Measurements from ENCODE around the gene KRT4. TPM values are rescaled to one million over a fixed set of nuclear protein-coding genes. Genes with fewer than 3 reads are reported as not detected.

Gene KRT4
- total RNA-seq, 1 experiment from 2014 or later, result not detected

GRCh38 chr12:52846356-52846970 is 32.5 kb upstream of the KRT4 start:
- no peaks in the 10 kb centered on the region for H3K9me3 ChIP-seq (ENCODE audit: control insufficient read depth, low read depth, low read length)
- H3K4ac ChIP-seq (ENCODE audit: low read depth, low read length), result no peak overlapping the region
- H4K91ac ChIP-seq (ENCODE audit: insufficient read length, low read depth, low read length), result no peak overlapping the region
- Mint-ChIP-seq H3K9me3 (no peaks in the 10 kb centered on the region), H3K4me3 (no peak overlapping the region), H3K27me3 (ENCODE audit: low read depth) (peaks cover 8% of the 10 kb centered on the region), H3K4me1 (peaks cover 0 to 4% of the 10 kb centered on the region in 2 experiments; a peak in 1 of 4 replicates), H3K36me3 (ENCODE audit: insufficient read depth in 1 of 3, low read depth in 3 of 3) (no peaks in the 10 kb centered on the region), H3K27ac (no peak overlapping the region)
- no CpG with 5 or more reads among the region's 8 CpGs for WGBS (ENCODE audit: extremely low coverage, insufficient read length, low lambda C conversion rate)
- TF ChIP-seq, protein P1, sequence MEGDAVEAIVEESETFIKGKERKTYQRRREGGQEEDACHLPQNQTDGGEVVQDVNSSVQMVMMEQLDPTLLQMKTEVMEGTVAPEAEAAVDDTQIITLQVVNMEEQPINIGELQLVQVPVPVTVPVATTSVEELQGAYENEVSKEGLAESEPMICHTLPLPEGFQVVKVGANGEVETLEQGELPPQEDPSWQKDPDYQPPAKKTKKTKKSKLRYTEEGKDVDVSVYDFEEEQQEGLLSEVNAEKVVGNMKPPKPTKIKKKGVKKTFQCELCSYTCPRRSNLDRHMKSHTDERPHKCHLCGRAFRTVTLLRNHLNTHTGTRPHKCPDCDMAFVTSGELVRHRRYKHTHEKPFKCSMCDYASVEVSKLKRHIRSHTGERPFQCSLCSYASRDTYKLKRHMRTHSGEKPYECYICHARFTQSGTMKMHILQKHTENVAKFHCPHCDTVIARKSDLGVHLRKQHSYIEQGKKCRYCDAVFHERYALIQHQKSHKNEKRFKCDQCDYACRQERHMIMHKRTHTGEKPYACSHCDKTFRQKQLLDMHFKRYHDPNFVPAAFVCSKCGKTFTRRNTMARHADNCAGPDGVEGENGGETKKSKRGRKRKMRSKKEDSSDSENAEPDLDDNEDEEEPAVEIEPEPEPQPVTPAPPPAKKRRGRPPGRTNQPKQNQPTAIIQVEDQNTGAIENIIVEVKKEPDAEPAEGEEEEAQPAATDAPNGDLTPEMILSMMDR (conservative IDR thresholded peaks at IDR 0.05), result no peak
- no peaks in the 10 kb centered on the region for H3K79me2 ChIP-seq (ENCODE audit: insufficient read depth, low read length)
- H3K27me3 ChIP-seq (ENCODE audit: insufficient read depth, low read length), result no peaks in the 10 kb centered on the region
- H4K5ac ChIP-seq (ENCODE audit: insufficient read length, low read depth, low read length), result no peak overlapping the region
- no peak overlapping the region for H3K56ac ChIP-seq (ENCODE audit: insufficient read length, low read depth, low read length)
- H4K20me1 ChIP-seq (ENCODE audit: control insufficient read depth, insufficient read depth, insufficient read length), result no peaks in the 10 kb centered on the region
- H3K23ac ChIP-seq (ENCODE audit: insufficient read length, low read depth, low read length), result no peak overlapping the region
- no peak overlapping the region for H3T11ph ChIP-seq (ENCODE audit: low read length)
- H3K4me2 ChIP-seq (ENCODE audit: insufficient read depth, insufficient read length, low read length), result no peak overlapping the region
- no peak overlapping the region for H3K18ac ChIP-seq (ENCODE audit: insufficient read length, low read depth, low read length)
- DNase-seq, result no peak
- no peak overlapping the region for H2BK15ac ChIP-seq (ENCODE audit: low read depth, low read length)
- no peaks in the 10 kb centered on the region for H3K4me1 ChIP-seq (ENCODE audit: insufficient read depth, low read length)
- H2AFZ ChIP-seq (ENCODE audit: low read length), result no peak overlapping the region
- no peak overlapping the region for H2BK20ac ChIP-seq (ENCODE audit: low read depth, low read length, poor library complexity, severe bottlenecking)
- H3K14ac ChIP-seq (ENCODE audit: insufficient read depth, low read length), result no peak overlapping the region
- no peak overlapping the region for H2AK5ac ChIP-seq (ENCODE audit: insufficient read length, low read length)
- no peak overlapping the region for H2BK5ac ChIP-seq (ENCODE audit: insufficient read length, low read length)
- H2BK120ac ChIP-seq (ENCODE audit: low read depth, low read length, poor library complexity, severe bottlenecking), result no peak overlapping the region
- H3K23me2 ChIP-seq (ENCODE audit: insufficient read length, low read depth, low read length, poor library complexity, severe bottlenecking), result peaks cover 2% of the 10 kb centered on the region
- no peak overlapping the region for H4K8ac ChIP-seq (replicated peaks; ENCODE audit: insufficient read length, low read depth, low read length)
- H3K79me1 ChIP-seq (ENCODE audit: insufficient read depth, low read depth, low read length, poor library complexity, severe bottlenecking), result no peaks in the 10 kb centered on the region
- no peak overlapping the region for H3K27ac ChIP-seq (ENCODE audit: insufficient read length, low read depth, low read length)
- H2BK12ac ChIP-seq (ENCODE audit: insufficient read length, low read depth, low read length), result no peak overlapping the region
- H3K9ac ChIP-seq (ENCODE audit: extremely low read depth, insufficient read length, low read length), result no peak overlapping the region

All from H9 (cell line).